Measurements from ENCODE around the gene AMN1.

The AMN1 gene

DNA sequence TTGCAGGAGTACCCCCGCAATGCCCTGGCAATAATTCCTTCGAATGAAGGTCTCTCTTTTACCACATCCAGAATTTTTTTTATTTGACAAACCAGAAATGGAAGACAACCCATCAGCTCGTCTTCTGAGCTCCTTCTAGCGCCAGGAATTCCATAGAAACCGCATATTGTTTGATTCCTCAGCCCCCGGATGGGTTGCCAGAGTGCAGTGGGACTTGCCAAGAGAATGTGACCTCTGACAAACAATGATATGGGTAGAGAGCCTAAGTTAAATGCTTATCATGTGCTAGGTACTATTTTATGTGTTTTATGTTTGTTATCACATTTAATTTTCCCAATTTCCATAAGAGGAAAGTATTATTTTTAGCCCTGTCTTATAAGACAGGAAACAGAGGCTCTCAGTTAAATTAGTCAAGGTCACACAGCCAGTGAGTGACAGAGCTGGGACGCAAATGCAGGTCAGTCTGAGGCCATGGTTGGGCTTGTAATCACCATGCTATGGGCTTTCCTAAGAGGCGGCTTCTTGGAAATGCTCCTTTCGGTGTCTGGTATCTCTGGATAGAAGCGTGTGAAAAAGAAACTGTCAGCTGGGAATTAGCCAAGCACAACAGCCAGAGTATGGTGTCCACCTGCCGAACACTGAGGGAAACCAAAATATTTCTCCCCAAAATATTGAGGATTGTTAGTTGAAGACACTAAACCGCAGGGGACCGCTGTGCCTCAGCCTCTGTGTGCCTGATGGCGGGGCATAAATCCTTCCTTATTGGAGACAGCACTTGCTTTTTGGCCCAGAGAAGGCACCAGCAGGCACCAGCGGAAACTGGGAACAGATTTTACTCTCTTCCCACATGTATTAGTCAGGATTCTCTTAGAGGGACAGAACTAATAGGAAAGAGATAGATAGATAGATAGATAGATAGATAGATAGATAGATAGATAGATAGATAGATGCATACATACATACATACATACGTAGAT is 98.8 kb downstream of the AMN1 start:
- no peak for DNase-seq (ENCODE audit: low spot score)

DNA sequence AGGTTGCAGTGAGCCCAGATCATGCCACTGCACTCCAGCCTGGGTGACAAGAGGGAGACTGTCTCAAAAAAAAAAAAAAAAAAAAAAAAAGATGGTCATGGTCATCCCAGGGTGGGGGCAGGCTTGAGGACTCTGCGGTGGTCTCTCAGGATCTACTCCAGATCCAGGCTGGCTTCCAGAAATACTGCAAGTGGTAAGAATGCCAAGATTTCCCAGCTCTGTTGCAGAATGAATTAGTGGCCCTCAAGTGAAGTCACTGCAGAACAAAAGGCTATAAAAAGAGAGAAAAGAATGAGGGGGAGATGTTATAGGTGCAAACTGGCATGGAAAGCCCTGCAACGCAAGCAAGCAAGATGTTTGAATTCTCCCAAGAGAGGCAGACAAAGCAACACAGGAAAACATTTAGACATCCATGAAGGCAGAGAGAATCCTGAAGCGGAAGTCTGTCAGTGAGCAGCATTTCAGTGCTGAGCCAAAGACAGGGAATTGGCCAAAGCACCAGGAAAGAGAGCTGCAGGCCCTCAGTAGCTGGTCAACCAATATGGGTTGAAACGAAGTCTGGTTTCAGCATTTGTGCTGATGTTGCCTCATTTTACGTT is 101.3 kb downstream of the AMN1 start:
- no peak for DNase-seq (ENCODE audit: low spot score)

DNA sequence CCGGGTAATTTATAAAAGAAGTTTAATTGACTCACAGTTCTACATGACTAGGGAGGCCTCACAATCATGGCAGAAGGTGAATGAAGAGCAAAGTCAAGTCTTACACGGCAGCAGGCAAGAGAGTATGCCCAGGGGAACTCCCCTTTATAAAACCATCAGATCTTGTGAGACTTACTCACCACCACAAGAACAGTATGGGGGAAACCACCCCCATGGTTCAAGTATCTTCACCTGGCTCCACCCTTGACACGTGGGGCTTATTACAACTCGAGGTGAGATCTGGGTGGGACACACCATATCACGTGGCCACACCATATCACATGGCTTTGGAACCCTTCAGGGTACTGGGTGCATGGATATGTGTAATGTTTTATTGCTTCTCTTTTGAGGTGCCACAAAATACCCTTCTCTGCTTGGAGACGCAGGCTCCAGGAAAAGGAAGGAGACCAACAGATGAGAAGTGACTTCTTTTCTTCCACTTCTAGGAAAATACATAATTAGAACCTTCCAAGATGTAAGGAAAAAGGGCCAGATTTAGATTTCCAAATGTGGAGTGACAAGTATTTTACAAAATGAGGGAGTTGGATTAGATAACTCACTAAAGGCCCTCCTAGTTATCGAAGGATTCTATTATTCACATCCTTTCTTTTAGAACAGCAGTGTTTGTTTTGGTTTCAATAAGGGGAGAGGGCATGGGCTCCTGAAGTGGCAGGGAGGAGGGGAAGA is 102.4 kb downstream of the AMN1 start:
- DNase-seq (ENCODE audit: low spot score) = no peak

DNA sequence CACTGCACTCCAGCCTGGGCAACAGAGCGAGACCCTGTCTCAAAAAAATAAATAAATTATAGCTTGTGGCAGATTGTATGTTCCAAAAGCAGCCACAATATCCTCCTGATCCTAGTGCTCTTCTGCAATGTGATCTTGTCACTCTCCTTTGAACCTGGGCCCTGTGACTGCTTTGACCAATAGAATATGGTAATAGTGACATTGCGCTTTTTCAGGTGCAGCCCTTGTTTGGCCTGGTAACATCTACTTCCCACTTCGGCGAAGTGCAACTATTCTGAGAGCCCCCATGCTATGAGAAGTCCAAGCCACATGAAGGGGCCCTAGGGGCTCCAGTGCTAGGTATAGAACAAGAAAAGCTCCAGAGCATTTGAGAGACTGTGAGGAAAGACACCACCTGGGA is 106.8 kb downstream of the AMN1 start:
- DNase-seq (ENCODE audit: low spot score) = no peak
